H1 (cell line): ENCODE data around the gene SLC6A3. TPM values are rescaled to one million over a fixed set of nuclear protein-coding genes. Genes with fewer than 3 reads are reported as not detected.

Experiments
- CTCF ChIA-PET: fragments of 300-600 bp; sonication (Branson Sonifier 250); formaldehyde crosslinking; loops from one replicate; lab custom pipeline; 2021; ENCODE audit not compliant: partially characterized antibody; lab: Charles Lee
- POLR2A ChIA-PET: fragments of 300-600 bp; sonication (Branson Sonifier 250); formaldehyde crosslinking; loops from one replicate; lab custom pipeline; 2021; ENCODE audit warnings: inconsistent platforms; ENCODE audit not compliant: partially characterized antibody; lab: Charles Lee
- DNase-seq, 2 experiments: peaks; one replicate each; pipeline versions ENCODE4 v3.0.0 to v3.0.0-alpha.2; 2010 to 2022; ENCODE audit warnings: low spot score in 2 of 2, low read depth in 1 of 2, mixed read lengths in 1 of 2
- FAIRE-seq: peaks from 2 replicates; lab custom pipeline; 2011; peaks lifted over from hg19 to GRCh38; lab: Jason Lieb, UNC
- H2AFZ ChIP-seq: 2 replicates; pipeline ENCODE4 v1.8.1; 2012; ENCODE audit warnings: low read length, inconsistent platforms
- H2AK5ac ChIP-seq: 2 replicates; pipeline ENCODE4 v1.6.1; 2013; ENCODE audit warnings: low read depth, low read length
- H2BK120ac ChIP-seq: replicated peaks from 2 replicates; pipeline ENCODE3; 2013; ENCODE audit warnings: low read depth, low read length, inconsistent platforms
- H2BK12ac ChIP-seq: 2 replicates; pipeline ENCODE4 v1.6.1; 2013; ENCODE audit warnings: low read depth, low read length
- H2BK15ac ChIP-seq: 2 replicates; pipeline ENCODE4 v1.6.1; 2013; ENCODE audit warnings: low read length
- H2BK20ac ChIP-seq: 2 replicates; pipeline ENCODE4 v1.6.1; 2013; ENCODE audit warnings: low read length
- H2BK5ac ChIP-seq: 2 replicates; pipeline ENCODE4 v1.6.1; 2013; ENCODE audit warnings: low read depth, low read length
- H3K14ac ChIP-seq: 2 replicates; pipeline ENCODE4 v1.6.1; 2013; ENCODE audit warnings: inconsistent platforms; ENCODE audit not compliant: insufficient read length
- H3K18ac ChIP-seq: 2 replicates; pipeline ENCODE4 v1.6.1; 2013; ENCODE audit warnings: low read length; ENCODE audit errors: extremely low read depth
- H3K23ac ChIP-seq: 2 replicates; pipeline ENCODE4 v1.6.1; 2013; ENCODE audit warnings: inconsistent platforms; ENCODE audit not compliant: insufficient read length
- H3K23me2 ChIP-seq: 2 replicates; pipeline ENCODE4 v1.6.1; 2013; ENCODE audit warnings: low read depth, low read length
- H3K27ac ChIP-seq: 2 replicates; pipeline ENCODE4 v1.6.1; 2011; ENCODE audit warnings: low read depth, low read length, inconsistent platforms
- H3K27me3 ChIP-seq, 4 experiments: replicated peaks in 1 of 4; 1 replicate in 1 of 4; 2 replicates in 3 of 4; pipeline versions ENCODE4 v1.6.1 to v1.8.1; 2011 to 2013; ENCODE audit warnings: low read length in 3 of 4, mild to moderate bottlenecking in 3 of 4, inconsistent platforms in 2 of 4, mixed read lengths in 2 of 4, moderate library complexity in 1 of 4; ENCODE audit not compliant: control insufficient read depth in 3 of 4, insufficient read depth in 3 of 4; ENCODE audit errors: extremely low read depth in 1 of 4
- H3K36me3 ChIP-seq, 4 experiments: 2 replicates each; pipeline versions ENCODE4 v1.6.1 to v1.8.1; 2011 to 2013; ENCODE audit warnings: mild to moderate bottlenecking in 4 of 4, low read length in 3 of 4, moderate library complexity in 2 of 4, control low read depth in 1 of 4, inconsistent platforms in 1 of 4; ENCODE audit not compliant: insufficient read depth in 4 of 4, control insufficient read depth in 2 of 4
- H3K4ac ChIP-seq: replicated peaks from 2 replicates; pipeline ENCODE3; 2013; ENCODE audit warnings: low read length, low read depth, mixed read lengths, inconsistent platforms; ENCODE audit not compliant: insufficient read length
- H3K4me1 ChIP-seq, 4 experiments: replicated peaks in 1 of 4; 1 replicate in 1 of 4; 2 replicates in 3 of 4; pipeline versions ENCODE4 v1.6.1 to v1.8.1; 2011 to 2013; ENCODE audit warnings: low read length in 3 of 4, inconsistent platforms in 2 of 4, mixed read lengths in 1 of 4; ENCODE audit not compliant: insufficient read depth in 4 of 4, control insufficient read depth in 3 of 4
- H3K4me2 ChIP-seq, 2 experiments: 2 replicates each; pipeline versions ENCODE4 v1.6.1 to v1.8.1; 2011 to 2013; ENCODE audit warnings: low read depth in 2 of 2, low read length in 2 of 2, control low read depth in 1 of 2, inconsistent platforms in 1 of 2, mild to moderate bottlenecking in 1 of 2; ENCODE audit not compliant: insufficient read depth in 1 of 2
- H3K4me3 ChIP-seq, 4 experiments: fragments of 200-600, 300-600 bp in 1 of 4; sonication (generic), shearing (Covaris generic), sonication (Bioruptor Twin) in 1 of 4; 2 replicates each; pipeline versions ENCODE4 v1.5.1 to v1.8.1; 2011 to 2016; ENCODE audit warnings: low read length in 4 of 4, low read depth in 3 of 4, control low read depth in 2 of 4, inconsistent platforms in 2 of 4, mild to moderate bottlenecking in 2 of 4, mixed read lengths in 1 of 4, moderate library complexity in 1 of 4; ENCODE audit not compliant: insufficient read depth in 2 of 4; ENCODE audit errors: extremely low read depth in 1 of 4
- H3K56ac ChIP-seq: replicated peaks from 2 replicates; pipeline ENCODE3; 2013; ENCODE audit warnings: low read depth, mild to moderate bottlenecking, mixed read lengths, low read length, inconsistent platforms; ENCODE audit not compliant: insufficient read length
- H3K79me1 ChIP-seq: 2 replicates; pipeline ENCODE4 v1.6.1; 2013; ENCODE audit warnings: low read depth, low read length, control low read depth
- H3K79me2 ChIP-seq, 2 experiments: 2 replicates each; pipeline versions ENCODE4 v1.6.1 to v1.8.1; 2012 to 2013; ENCODE audit warnings: low read length in 2 of 2, mild to moderate bottlenecking in 2 of 2, inconsistent platforms in 1 of 2; ENCODE audit not compliant: insufficient read depth in 2 of 2, control insufficient read depth in 1 of 2
- H3K9ac ChIP-seq, 4 experiments: replicated peaks in 1 of 4; 1 replicate in 1 of 4; 2 replicates in 3 of 4; pipeline versions ENCODE4 v1.6.1 to v1.8.1; 2011 to 2013; ENCODE audit warnings: low read depth in 3 of 4, low read length in 3 of 4, control low read depth in 2 of 4, mild to moderate bottlenecking in 2 of 4, moderate library complexity in 2 of 4, inconsistent platforms in 1 of 4; ENCODE audit errors: extremely low read depth in 1 of 4
- H3K9me3 ChIP-seq, 2 experiments: 2 replicates each; pipeline versions ENCODE4 v1.6.1 to v1.8.1; 2012 to 2013; ENCODE audit warnings: mild to moderate bottlenecking in 2 of 2, moderate library complexity in 2 of 2, control low read depth in 1 of 2, inconsistent platforms in 1 of 2, low read depth in 1 of 2, low read length in 1 of 2, mixed read lengths in 1 of 2; ENCODE audit not compliant: insufficient read depth in 2 of 2
- H4K20me1 ChIP-seq, 2 experiments: replicated peaks in 1 of 2; 2 replicates each; pipeline versions ENCODE3 to v1.8.1; 2011 to 2013; ENCODE audit warnings: inconsistent platforms in 2 of 2, low read length in 2 of 2, mild to moderate bottlenecking in 1 of 2; ENCODE audit not compliant: insufficient read depth in 2 of 2, control insufficient read depth in 1 of 2
- H4K5ac ChIP-seq: 2 replicates; pipeline ENCODE4 v1.6.1; 2013; ENCODE audit warnings: low read length, low read depth, mixed read lengths, inconsistent platforms; ENCODE audit not compliant: insufficient read length
- H4K8ac ChIP-seq: 2 replicates; pipeline ENCODE4 v1.8.0; 2013; ENCODE audit warnings: mild to moderate bottlenecking, moderate library complexity, low read length, inconsistent platforms; ENCODE audit not compliant: insufficient read depth; ENCODE audit errors: extremely low read depth
- H4K91ac ChIP-seq: replicated peaks from 2 replicates; pipeline ENCODE3; 2013; ENCODE audit warnings: low read length, mixed read lengths, inconsistent platforms; ENCODE audit not compliant: insufficient read length
- ATF2 ChIP-seq: IDR thresholded peaks from 2 replicates; pipeline ENCODE4 v1.6.1; 2012; ENCODE audit warnings: low read length, inconsistent platforms
- CREB1 ChIP-seq: IDR thresholded peaks from 2 replicates; pipeline ENCODE4 v1.6.1; 2012; ENCODE audit warnings: inconsistent platforms
- EZH2 ChIP-seq: fragments of 200-600 bp; sonication (generic); IDR thresholded peaks from 2 replicates; pipeline ENCODE4 v1.7.1; 2012; ENCODE audit warnings: low read depth, mild to moderate bottlenecking, moderate library complexity, low read length, inconsistent platforms; ENCODE audit not compliant: severe bottlenecking
- FOSL1 ChIP-seq: IDR thresholded peaks from 2 replicates; pipeline ENCODE4 v1.6.1; 2011; ENCODE audit warnings: mild to moderate bottlenecking, low read depth, low read length, moderate library complexity; ENCODE audit not compliant: insufficient read depth
- HDAC2 ChIP-seq, 2 experiments: fragments of 300-600 bp in 1 of 2; sonication (generic) in 1 of 2; IDR thresholded peaks; 2 replicates each; pipeline ENCODE4 v1.6.1; 2011 to 2012; ENCODE audit warnings: low read depth in 2 of 2, low read length in 2 of 2, mild to moderate bottlenecking in 2 of 2, moderate library complexity in 2 of 2, borderline replicate concordance in 1 of 2, inconsistent platforms in 1 of 2
- KDM4A ChIP-seq: IDR thresholded peaks from one replicate; pipeline ENCODE4 v1.7.1; 2012; ENCODE audit warnings: low read depth, mild to moderate bottlenecking, moderate library complexity, low read length, inconsistent platforms; ENCODE audit not compliant: severe bottlenecking
- PHF8 ChIP-seq: fragments of 200-600 bp; sonication (generic); conservative IDR thresholded peaks from 2 replicates; pipeline ENCODE4 v1.7.1; 2012; ENCODE audit warnings: low read depth, mild to moderate bottlenecking, inconsistent platforms, low read length, moderate library complexity
- SRF ChIP-seq: IDR thresholded peaks from 2 replicates; pipeline ENCODE4 v1.6.1; 2011; ENCODE audit warnings: mild to moderate bottlenecking, low read depth, low read length, moderate library complexity
- TAF7 ChIP-seq: optimal IDR thresholded peaks from 2 replicates; pipeline ENCODE3; 2011; ENCODE audit warnings: low read depth, mild to moderate bottlenecking, inconsistent platforms, low read length, moderate library complexity, borderline replicate concordance
- TBP ChIP-seq: IDR thresholded peaks from 2 replicates; pipeline ENCODE4 v1.6.1; 2011; ENCODE audit warnings: low read depth, low read length, improper control_type of control experiment
- ZNF274 ChIP-seq: IDR thresholded peaks from 2 replicates; pipeline ENCODE4 v1.7.0; 2012; ENCODE audit warnings: low read length, borderline replicate concordance; ENCODE audit errors: extremely low read depth
- WGBS, 2 experiments: shearing (Covaris generic) in 1 of 2; methylation state at CpG; one replicate each; pipeline versions ENCODE4 v1.1.6 to v1.1.7; 2013 to 2015; ENCODE audit warnings: low lambda C conversion rate in 2 of 2, mixed read lengths in 2 of 2, inconsistent platforms in 1 of 2, low coverage in 1 of 2, missing lambda C conversion rate in 1 of 2; ENCODE audit not compliant: insufficient replicate concordance in 2 of 2, insufficient coverage in 1 of 2, insufficient read length in 1 of 2; ENCODE audit errors: extremely low coverage in 1 of 2, missing lambda C conversion rate in 1 of 2; 5-methylcytosine and 5-hydroxymethylcytosine counted together
- polyA plus RNA-seq, 7 experiments: library from polyadenylated mRNA; depleted of rRNA in 3 of 7; stranded (reverse) in 5 of 7; unstranded in 2 of 7; fragments of >200 nt in 5 of 7; fragments of 200-250 nt in 2 of 7; gene quantifications; 1 replicate in 5 of 7; 2 replicates in 1 of 7; 4 replicates in 1 of 7; pipeline versions ENCODE4 v1.2.1 to v1.2.3, GENCODE V29; 2011 to 2013; ENCODE audit warnings: missing spikeins in 2 of 7, mixed read lengths in 2 of 7
- total RNA-seq: library from RNA; stranded (reverse); fragmentation: NEBNext Ultra II Directional; extraction: Animal tissue kit (Norgen Biotek cat#: 25700); gene quantifications from 2 replicates; pipeline ENCODE4 v1.2.1, GENCODE V29; 2021

The SLC6A3 gene
- total and polyA plus RNA-seq, 2 of the 8 experiments (the other 6 are each of a cell fraction or from before 2014, with no cell fraction given): 0.48 to 0.91 TPM

GRCh38 chr5:1382248-1382700, 63.0 kb downstream of the SLC6A3 start:
- CTCF ChIA-PET: interaction anchor here (3.0 kb wide), 1 partner anchor 35 kb away, joined by 14 read pairs; no protein-coding TSS in a partner anchor
- no peak for TF ChIP-seq TBP
- TF ChIP-seq PHF8: no peak
- no peak for TF ChIP-seq CREB1
- TF ChIP-seq FOSL1: no peak
- TF ChIP-seq HDAC2 (IDR thresholded peaks at IDR 0.05; ENCODE audit: borderline replicate concordance in 1 of 2, low read depth in 2 of 2, low read length in 2 of 2): no peak
- no peak for TF ChIP-seq KDM4A
- TF ChIP-seq SRF: no peak
- no peak for TF ChIP-seq ZNF274
- TF ChIP-seq ATF2: no peak
- TF ChIP-seq TAF7: no peak
- no peak for TF ChIP-seq EZH2

More at GRCh38 chr5:1382248-1382700, 63.0 kb downstream of the SLC6A3 start:
- Histone ChIP-seq H2AFZ (no peak overlapping the region), H3K27me3 (peaks cover 9 to 47% (median 40%) of the 10 kb centered on the region in 4 experiments), H2BK5ac (no peak overlapping the region), H2BK12ac (no peak overlapping the region), H3K4me1 (peaks cover 0 to 17% (median 10%) of the 10 kb centered on the region in 4 experiments; a peak in 6 of 7 replicates), H3K56ac (no peak overlapping the region), H3K27ac (no peak overlapping the region), H3K4ac (no peak overlapping the region), H2BK15ac (no peak overlapping the region), H3K18ac (no peak overlapping the region), H3K9me3 (peaks cover 5 to 10% of the 10 kb centered on the region in 2 experiments; a peak in 3 of 4 replicates), H4K91ac (no peak overlapping the region), H4K8ac (no peak overlapping the region), H3K9ac (no peak overlapping the region), H4K20me1 (peaks cover 5 to 6% of the 10 kb centered on the region in 2 experiments), H2BK120ac (no peak overlapping the region), H3K79me1 (no peaks in the 10 kb centered on the region), H2AK5ac (no peak overlapping the region), H3K23me2 (peaks cover 10% of the 10 kb centered on the region; the same call in 1 of the 2 replicates), H3K23ac (no peak overlapping the region), H4K5ac (no peak overlapping the region), H3K14ac (no peak overlapping the region), H3K79me2 (no peaks in the 10 kb centered on the region), H3K4me3 (no peak overlapping the region), H3K36me3 (no peaks in the 10 kb centered on the region), H2BK20ac (no peak overlapping the region), H3K4me2 (no peak overlapping the region)
- 90% methylated on average over 17 of the region's 18 CpGs; no CpG with 5 or more reads in 1 of the 2 experiments for WGBS, 2 experiments
- POLR2A ChIA-PET: interaction anchor here (0.5 kb wide), 1 partner anchor 39 kb away, joined by 3 read pairs; no protein-coding TSS in a partner anchor
- FAIRE-seq: no peak
- no peak for DNase-seq
